GM12878 (cell line): ENCODE measurements around the gene CHN2. TPM values are rescaled to one million over a fixed set of nuclear protein-coding genes. Genes with fewer than 3 reads are reported as not detected.

Source experiments
- ATAC-seq: fragments of 200-7000 bp; cut with Tn5 transposase; 3 replicates; pipeline ENCODE4 v1.9.1; 2020; ENCODE audit warnings: mild to moderate bottlenecking, moderate library complexity
- BruUV-seq: library from RNA; stranded (reverse); fragments of 400-500 nt; replicated peaks from 2 replicates; lab custom pipeline; 2021; lab: Mats Ljungman, UMichigan
- CTCF ChIA-PET: fragments of 300-600 bp; sonication (Branson Sonifier 250); formaldehyde crosslinking; extraction: SDS; loops from one replicate; lab custom pipeline; 2021; ENCODE audit warnings: inconsistent platforms; lab: Yijun Ruan, JAX
- POLR2A ChIA-PET: fragments of 350-600 bp; formaldehyde crosslinking; extraction: SDS; loops from one replicate; lab custom pipeline; 2021; ENCODE audit warnings: inconsistent platforms; lab: Charles Lee
- RAD21 ChIA-PET: fragments of 300-600 bp; sonication (Branson Sonifier 250); formaldehyde crosslinking; loops from one replicate; lab custom pipeline; 2023; ENCODE audit warnings: antibody characterized with exemption; ENCODE audit not compliant: unreplicated experiment; lab: Charles Lee
- SMC1A ChIA-PET: fragments of 300-600 bp; sonication (Branson Sonifier 250); formaldehyde crosslinking; loops from one replicate; lab custom pipeline; 2023; ENCODE audit not compliant: unreplicated experiment, uncharacterized antibody; lab: Charles Lee
- DNase-seq: peaks from one replicate; pipeline ENCODE4 v3.0.0-alpha.2; 2011; ENCODE audit warnings: low read depth, low spot score
- FAIRE-seq: peaks from 3 replicates; lab custom pipeline; 2011; peaks lifted over from hg19 to GRCh38; lab: Jason Lieb, UNC
- H2AFZ ChIP-seq: 2 replicates; pipeline ENCODE4 v1.6.0; 2011; ENCODE audit warnings: low read depth, low read length, control low read depth; ENCODE audit not compliant: control insufficient read depth
- H3K27ac ChIP-seq: 2 replicates; pipeline ENCODE4 v1.5.1; 2011; ENCODE audit warnings: control low read depth; ENCODE audit not compliant: control insufficient read depth, insufficient read depth
- H3K27me3 ChIP-seq, 2 experiments: replicated peaks in 1 of 2; 2 replicates each; pipeline versions ENCODE4 v1.6.0 to v1.6.1; 2011; ENCODE audit warnings: low read length in 1 of 2; ENCODE audit not compliant: control insufficient read depth in 2 of 2, insufficient read depth in 2 of 2
- H3K36me3 ChIP-seq, 2 experiments: 2 replicates each; pipeline ENCODE4 v1.5.1; 2011; ENCODE audit warnings: low read length in 1 of 2; ENCODE audit not compliant: control insufficient read depth in 2 of 2, insufficient read depth in 2 of 2
- H3K4me1 ChIP-seq: 2 replicates; pipeline ENCODE4 v1.6.1; 2011; ENCODE audit warnings: mild to moderate bottlenecking, low read length, moderate library complexity, mixed read lengths; ENCODE audit not compliant: control insufficient read depth, insufficient read depth
- H3K4me2 ChIP-seq: 2 replicates; pipeline ENCODE4 v1.6.0; 2011; ENCODE audit warnings: control low read depth; ENCODE audit not compliant: control insufficient read depth, insufficient read depth
- H3K4me3 ChIP-seq: fragments of 200-600 bp; sonication (generic); 2 replicates; pipeline ENCODE4 v1.5.1; 2016
- H3K79me2 ChIP-seq: 2 replicates; pipeline ENCODE4 v1.6.0; 2011; ENCODE audit warnings: low read length; ENCODE audit not compliant: control insufficient read depth, insufficient read depth
- H3K9ac ChIP-seq: 2 replicates; pipeline ENCODE4 v1.8.0; 2011; ENCODE audit warnings: low read length, control low read depth, mixed read lengths; ENCODE audit not compliant: control insufficient read depth, insufficient read depth
- H3K9me3 ChIP-seq: replicated peaks from 3 replicates; pipeline ENCODE4 v1.5.1; 2011; ENCODE audit warnings: mild to moderate bottlenecking, low read length; ENCODE audit not compliant: control insufficient read depth, insufficient read depth
- H4K20me1 ChIP-seq: 2 replicates; pipeline ENCODE4 v1.6.0; 2011; ENCODE audit not compliant: control insufficient read depth, insufficient read depth
- CBX3 ChIP-seq: fragments of 200-600 bp; sonication (generic); IDR thresholded peaks from 2 replicates; pipeline ENCODE4 v1.6.1; 2016; ENCODE audit warnings: low read depth, borderline replicate concordance
- LARP7 ChIP-seq: fragments of 450-650 bp; IDR thresholded peaks from 2 replicates; pipeline ENCODE4 v1.6.1; 2017; ENCODE audit warnings: mild to moderate bottlenecking
- MYC ChIP-seq: IDR thresholded peaks from 2 replicates; pipeline ENCODE4 v1.6.1; 2011; ENCODE audit warnings: mild to moderate bottlenecking, low read length, moderate library complexity, inconsistent platforms; ENCODE audit not compliant: insufficient read depth, insufficient replicate concordance, insufficient read length, severe bottlenecking
- NFYB ChIP-seq: IDR thresholded peaks from 2 replicates; pipeline ENCODE4 v1.6.1; 2011; ENCODE audit warnings: low read depth, mild to moderate bottlenecking, low read length, improper control_type of control experiment, moderate library complexity; ENCODE audit not compliant: insufficient read depth
- RB1 ChIP-seq: fragments of 450-650 bp; formaldehyde crosslinking; IDR thresholded peaks from 2 replicates; pipeline ENCODE4 v1.6.1; 2017; ENCODE audit warnings: mild to moderate bottlenecking, borderline replicate concordance
- SMC3 ChIP-seq: IDR thresholded peaks from 2 replicates; pipeline ENCODE4 v1.6.1; 2011; ENCODE audit warnings: low read length, improper control_type of control experiment, borderline replicate concordance
- ZNF384 ChIP-seq: IDR thresholded peaks from 2 replicates; pipeline ENCODE4 v1.6.1; 2012; ENCODE audit warnings: low read depth, mild to moderate bottlenecking, low read length, improper control_type of control experiment, borderline replicate concordance
- ZNF622 ChIP-seq: fragments of 450-650 bp; IDR thresholded peaks from 2 replicates; pipeline ENCODE4 v1.6.1; 2017; ENCODE audit warnings: mild to moderate bottlenecking, inconsistent platforms
- ZSCAN29 ChIP-seq: fragments of 450-650 bp; IDR thresholded peaks from 2 replicates; pipeline ENCODE4 v1.6.1; 2017; ENCODE audit warnings: mild to moderate bottlenecking, moderate library complexity
- WGBS: methylation state at CpG from one replicate; pipeline ENCODE4 v1.1.6; 2016; ENCODE audit warnings: low lambda C conversion rate; ENCODE audit not compliant: insufficient replicate concordance, insufficient coverage; ENCODE audit errors: missing lambda C conversion rate; 5-methylcytosine and 5-hydroxymethylcytosine counted together
- in situ Hi-C: fragments of 300-500 bp; cut with MboI; formaldehyde crosslinking; loops from 9 replicates; pipeline ENCODE4 v1.14.3; 2018; ENCODE audit warnings: mixed read lengths
- intact Hi-C: fragments of 100-400 bp; cut with micrococcal nuclease; formaldehyde crosslinking; loops from one replicate; pipeline ENCODE4 v1.14.2; 2022; ENCODE audit not compliant: unreplicated experiment
- polyA plus RNA-seq, 11 experiments: library from polyadenylated mRNA; depleted of rRNA in 4 of 11; unstranded in 6 of 11; stranded (reverse) in 5 of 11; fragments of >200 nt; fragmentation: Nextera tagmentation in 4 of 11; fragmentation: Illumina TruSeq in 1 of 11; extraction: Ambion mirVana in 4 of 11; extraction: Trizol in 1 of 11; gene quantifications; 1 replicate in 1 of 11; 2 replicates in 10 of 11; pipeline versions ENCODE4 v1.2.1 to v1.2.3, GENCODE V29; 2011 to 2016; ENCODE audit warnings: inconsistent platforms in 2 of 11, missing spikeins in 2 of 11, low read depth in 1 of 11
- total RNA-seq, 4 experiments: library from RNA; depleted of rRNA in 3 of 4; stranded (reverse); fragments of >200 nt in 3 of 4; fragmentation: Illumina TruSeq in 1 of 4; extraction: Trizol in 1 of 4; gene quantifications; 2 replicates each; pipeline versions ENCODE4 v1.2.1 to v1.2.3, GENCODE V29; 2013 to 2021
- TF ChIP-seq, protein P1 (sequence below): IDR thresholded peaks from 2 replicates; pipeline ENCODE4 v1.6.1; 2011; ENCODE audit warnings: mild to moderate bottlenecking, low read depth, low read length, moderate library complexity; ENCODE audit not compliant: insufficient replicate concordance
- TF ChIP-seq, protein P2 (sequence below): fragments of 450-650 bp; IDR thresholded peaks from 2 replicates; pipeline ENCODE4 v1.6.1; 2018; ENCODE audit warnings: mild to moderate bottlenecking, low read depth, moderate library complexity; ENCODE audit not compliant: partially characterized antibody

Gene CHN2
- total and polyA plus RNA-seq, 10 of the 15 experiments (the other 5 are each of a cell fraction or from before 2014, with no cell fraction given), result 0.11 to 3.8 (median 0.37) TPM; not detected in 2

DNA sequence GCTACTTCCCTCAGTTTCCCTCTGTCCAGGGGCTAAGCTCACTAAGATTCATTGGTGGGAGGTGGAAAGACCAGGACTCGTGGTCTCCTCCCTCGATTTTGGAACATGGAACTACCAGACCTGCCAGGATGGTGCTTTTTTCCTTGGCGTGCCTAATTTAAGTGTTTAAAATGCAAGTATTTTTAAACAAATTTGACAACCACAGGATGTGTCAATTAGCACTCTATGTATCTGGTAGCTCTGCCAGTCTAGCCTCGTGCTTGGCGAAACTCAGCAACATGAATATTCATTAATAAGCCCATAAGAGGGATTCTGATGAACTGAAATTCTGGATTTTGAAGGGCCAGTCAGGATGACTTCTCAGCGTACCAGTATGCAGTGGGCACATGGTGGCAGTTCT is 224.1 kb downstream of the CHN2 start:
- TF ChIP-seq CBX3 (no peak), ZNF622 (no peak), SMC3 (no peak)
- TF ChIP-seq, protein P1, sequence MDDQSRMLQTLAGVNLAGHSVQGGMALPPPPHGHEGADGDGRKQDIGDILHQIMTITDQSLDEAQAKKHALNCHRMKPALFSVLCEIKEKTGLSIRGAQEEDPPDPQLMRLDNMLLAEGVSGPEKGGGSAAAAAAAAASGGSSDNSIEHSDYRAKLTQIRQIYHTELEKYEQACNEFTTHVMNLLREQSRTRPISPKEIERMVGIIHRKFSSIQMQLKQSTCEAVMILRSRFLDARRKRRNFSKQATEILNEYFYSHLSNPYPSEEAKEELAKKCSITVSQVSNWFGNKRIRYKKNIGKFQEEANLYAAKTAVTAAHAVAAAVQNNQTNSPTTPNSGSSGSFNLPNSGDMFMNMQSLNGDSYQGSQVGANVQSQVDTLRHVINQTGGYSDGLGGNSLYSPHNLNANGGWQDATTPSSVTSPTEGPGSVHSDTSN, result no peak
- TF ChIP-seq, all 136 proteins: peak for 0
- Histone ChIP-seq H3K27me3 (no peaks in the 10 kb centered on the region), H2AFZ (no peak overlapping the region), H3K79me2 (no peaks in the 10 kb centered on the region), H3K9me3 (no peaks in the 10 kb centered on the region), H3K9ac (no peak overlapping the region), H3K4me1 (0 out of 2 replicates have a peak, but pooled peaks cover 3% of the 10 kb centered on the region), H3K36me3 (no peaks in the 10 kb centered on the region), H3K4me3 (no peak overlapping the region), H3K4me2 (no peak overlapping the region), H4K20me1 (no peaks in the 10 kb centered on the region; the same call in 1 of the 2 replicates), H3K27ac (no peak overlapping the region)
- no TSS peak for BruUV-seq
- no peak for DNase-seq
- intact Hi-C loops, result no loop called here
- ChIA-PET RAD21 (no interaction called here), CTCF (interaction anchor here (1.2 to 2.1 kb wide), 2 partner anchors 10 to 312 kb away, joined by 3 to 5 read pairs; no protein-coding TSS in a partner anchor), POLR2A (no interaction called here), SMC1A (interaction anchor here (1.2 kb wide), 1 partner anchor 92 kb away, joined by 3 read pairs; no protein-coding TSS in a partner anchor)
- 35% methylated on average over 6 of the region's 6 CpGs for WGBS
- in situ Hi-C loops, result no loop called here
- no peak for FAIRE-seq
- ATAC-seq, result no peak

DNA sequence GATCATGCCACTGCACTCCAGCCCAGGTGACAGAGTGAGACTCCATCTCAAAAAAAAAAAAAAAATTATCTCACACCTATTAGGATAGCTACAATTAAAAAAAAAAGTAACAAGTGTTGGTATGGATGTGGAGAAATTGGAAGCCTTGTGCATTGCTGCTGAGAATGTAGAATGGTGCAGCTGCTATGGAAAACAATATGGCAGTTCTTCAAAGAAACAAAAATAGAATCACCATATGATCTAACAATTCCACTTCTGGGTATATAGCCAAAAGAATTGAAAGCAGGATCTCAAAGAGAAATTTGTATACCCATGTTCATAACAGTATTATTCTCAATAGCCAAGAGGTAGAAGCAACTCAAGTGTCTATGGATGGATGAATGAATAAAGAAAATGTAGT is 225.4 kb downstream of the CHN2 start:
- Histone ChIP-seq H3K4me2 (no peak overlapping the region), H3K4me1 (0 out of 2 replicates have a peak, but pooled peaks cover 3% of the 10 kb centered on the region), H3K36me3 (no peaks in the 10 kb centered on the region), H3K27me3 (no peaks in the 10 kb centered on the region), H3K79me2 (no peaks in the 10 kb centered on the region), H2AFZ (no peak overlapping the region), H3K27ac (no peak overlapping the region), H3K4me3 (no peak overlapping the region), H4K20me1 (no peaks in the 10 kb centered on the region; the same call in 1 of the 2 replicates), H3K9ac (no peak overlapping the region), H3K9me3 (no peaks in the 10 kb centered on the region)
- CTCF ChIA-PET, result interaction anchor here (1.3 kb wide), 1 partner anchor 230 kb away, joined by 6 read pairs; no protein-coding TSS in a partner anchor
- no peak for FAIRE-seq
- POLR2A ChIA-PET, result no interaction called here
- no peak for TF ChIP-seq NFYB
- TF ChIP-seq LARP7, result no peak
- no peak for TF ChIP-seq ZNF384
- TF ChIP-seq RB1, result no peak
- TF ChIP-seq, protein P2, sequence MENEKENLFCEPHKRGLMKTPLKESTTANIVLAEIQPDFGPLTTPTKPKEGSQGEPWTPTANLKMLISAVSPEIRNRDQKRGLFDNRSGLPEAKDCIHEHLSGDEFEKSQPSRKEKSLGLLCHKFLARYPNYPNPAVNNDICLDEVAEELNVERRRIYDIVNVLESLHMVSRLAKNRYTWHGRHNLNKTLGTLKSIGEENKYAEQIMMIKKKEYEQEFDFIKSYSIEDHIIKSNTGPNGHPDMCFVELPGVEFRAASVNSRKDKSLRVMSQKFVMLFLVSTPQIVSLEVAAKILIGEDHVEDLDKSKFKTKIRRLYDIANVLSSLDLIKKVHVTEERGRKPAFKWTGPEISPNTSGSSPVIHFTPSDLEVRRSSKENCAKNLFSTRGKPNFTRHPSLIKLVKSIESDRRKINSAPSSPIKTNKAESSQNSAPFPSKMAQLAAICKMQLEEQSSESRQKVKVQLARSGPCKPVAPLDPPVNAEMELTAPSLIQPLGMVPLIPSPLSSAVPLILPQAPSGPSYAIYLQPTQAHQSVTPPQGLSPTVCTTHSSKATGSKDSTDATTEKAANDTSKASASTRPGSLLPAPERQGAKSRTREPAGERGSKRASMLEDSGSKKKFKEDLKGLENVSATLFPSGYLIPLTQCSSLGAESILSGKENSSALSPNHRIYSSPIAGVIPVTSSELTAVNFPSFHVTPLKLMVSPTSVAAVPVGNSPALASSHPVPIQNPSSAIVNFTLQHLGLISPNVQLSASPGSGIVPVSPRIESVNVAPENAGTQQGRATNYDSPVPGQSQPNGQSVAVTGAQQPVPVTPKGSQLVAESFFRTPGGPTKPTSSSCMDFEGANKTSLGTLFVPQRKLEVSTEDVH, result no peak
- TF ChIP-seq ZSCAN29, result no peak
- TF ChIP-seq MYC, result no peak
- BruUV-seq, result no TSS peak
- SMC1A ChIA-PET, result no interaction called here
- in situ Hi-C loops (no loop called here), intact Hi-C loops (no loop called here)
- ATAC-seq, result no peak
- no peak for DNase-seq
- RAD21 ChIA-PET, result no interaction called here
